Epithelial cell of esophagus (primary cell): ENCODE results near the gene CEP20.
"Not testable (repeated sequence)": the region's sequence is repeated elsewhere in the genome, so short reads cannot be mapped to it uniquely, and the experiment has no call there.

Source experiments
- DNase-seq: peaks from one replicate; pipeline ENCODE4 v3.0.0; 2010; ENCODE audit warnings: low read depth
- H3K4me3 ChIP-seq: 2 replicates; pipeline ENCODE4 v1.5.1; 2011; ENCODE audit warnings: mild to moderate bottlenecking, low read length, control low read depth
- CTCF ChIP-seq: IDR thresholded peaks from 2 replicates; pipeline ENCODE4 v1.5.1; 2011; ENCODE audit warnings: low read depth, mild to moderate bottlenecking, low read length, control low read depth, inconsistent platforms; ENCODE audit not compliant: insufficient read depth; ENCODE audit errors: missing control alignments

The CEP20 gene

GRCh38 chr16:15843635-15844279, 44.6 kb downstream of the CEP20 start:
- TF ChIP-seq CTCF = no peak
- no peak for DNase-seq
- H3K4me3 ChIP-seq = no peak overlapping the region

- not testable (repeated sequence) for DNase-seq, H3K4me3 ChIP-seq
Observed at GRCh38 chr16:15839204-15839603, 49.2 kb downstream of the CEP20 start.

GRCh38 chr16:15837761-15838160, 50.6 kb downstream of the CEP20 start:
- no peak for DNase-seq
- no peak for TF ChIP-seq CTCF
- no peak overlapping the region for H3K4me3 ChIP-seq

- no peak for TF ChIP-seq CTCF
- no peak for DNase-seq
- H3K4me3 ChIP-seq = no peak overlapping the region
Observed at GRCh38 chr16:15836965-15837611, 51.3 kb downstream of the CEP20 start.

GRCh38 chr16:15836074-15836473, 52.3 kb downstream of the CEP20 start:
- DNase-seq = no peak
- no peak overlapping the region for H3K4me3 ChIP-seq
- no peak for TF ChIP-seq CTCF

- no peak for DNase-seq
- TF ChIP-seq CTCF = no peak
- no peak overlapping the region for H3K4me3 ChIP-seq
Observed at GRCh38 chr16:15835136-15835878, 53.1 kb downstream of the CEP20 start.

GRCh38 chr16:15834502-15834901, 53.9 kb downstream of the CEP20 start:
- no peak overlapping the region for H3K4me3 ChIP-seq
- no peak for DNase-seq
- TF ChIP-seq CTCF = no peak
